Upper lobe of left lung (tissue), 4 donors: Measurements from ENCODE around the gene EI24.

Experiments
- POLR2A ChIP-seq, 4 donors: fragments of 450-650 bp; IDR thresholded peaks; one replicate each; pipeline ENCODE4 v1.5.1; 2016 to 2017; ENCODE audit warnings: antibody characterized with exemption in 4 of 4, mild to moderate bottlenecking in 2 of 4
- TF ChIP-seq, protein P1 (sequence below), 6 experiments: fragments of 450-650 bp in 4 of 6; fragments of 200-600 bp in 2 of 6; sonication (generic) in 2 of 6; IDR thresholded peaks; one replicate each; pipeline ENCODE4 v1.5.1; 2016 to 2019; ENCODE audit warnings: antibody characterized with exemption in 6 of 6

DNA sequence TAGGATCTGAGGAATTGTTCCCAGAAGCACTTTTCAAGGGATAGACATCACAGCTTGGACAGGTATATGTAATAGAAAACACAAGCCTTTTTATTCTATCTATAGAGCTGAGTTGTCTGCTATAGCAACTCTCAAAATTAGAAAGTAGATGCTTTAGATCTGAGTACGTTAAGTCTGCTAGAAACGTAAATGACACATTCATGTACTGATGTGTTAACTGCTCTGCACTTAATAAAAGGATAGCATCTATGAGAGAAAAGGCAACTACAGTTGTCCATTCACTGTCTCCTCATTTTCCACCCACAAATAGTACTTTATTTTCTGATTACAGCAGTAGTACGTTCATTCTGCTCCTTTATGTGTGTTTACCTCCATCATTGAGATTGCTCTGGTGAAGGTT is 17.3 kb downstream of the EI24 start:
- TF ChIP-seq, protein P1, sequence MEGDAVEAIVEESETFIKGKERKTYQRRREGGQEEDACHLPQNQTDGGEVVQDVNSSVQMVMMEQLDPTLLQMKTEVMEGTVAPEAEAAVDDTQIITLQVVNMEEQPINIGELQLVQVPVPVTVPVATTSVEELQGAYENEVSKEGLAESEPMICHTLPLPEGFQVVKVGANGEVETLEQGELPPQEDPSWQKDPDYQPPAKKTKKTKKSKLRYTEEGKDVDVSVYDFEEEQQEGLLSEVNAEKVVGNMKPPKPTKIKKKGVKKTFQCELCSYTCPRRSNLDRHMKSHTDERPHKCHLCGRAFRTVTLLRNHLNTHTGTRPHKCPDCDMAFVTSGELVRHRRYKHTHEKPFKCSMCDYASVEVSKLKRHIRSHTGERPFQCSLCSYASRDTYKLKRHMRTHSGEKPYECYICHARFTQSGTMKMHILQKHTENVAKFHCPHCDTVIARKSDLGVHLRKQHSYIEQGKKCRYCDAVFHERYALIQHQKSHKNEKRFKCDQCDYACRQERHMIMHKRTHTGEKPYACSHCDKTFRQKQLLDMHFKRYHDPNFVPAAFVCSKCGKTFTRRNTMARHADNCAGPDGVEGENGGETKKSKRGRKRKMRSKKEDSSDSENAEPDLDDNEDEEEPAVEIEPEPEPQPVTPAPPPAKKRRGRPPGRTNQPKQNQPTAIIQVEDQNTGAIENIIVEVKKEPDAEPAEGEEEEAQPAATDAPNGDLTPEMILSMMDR (IDR thresholded peaks at IDR 0.05) = no peak
- no peak for TF ChIP-seq POLR2A (IDR thresholded peaks at IDR 0.05)
